Measurements from ENCODE around the gene ALOX15.

- no peak for TF ChIP-seq POLR2A (IDR thresholded peaks at IDR 0.05; ENCODE audit: low read length)
- no peak for TF ChIP-seq GATA1 (IDR thresholded peaks at IDR 0.05; ENCODE audit: low read depth, low read length)
Observed at GRCh38 chr17:4664230-4664629, 22.8 kb upstream of the ALOX15 start.

All from erythroblast (primary cell).